GM18519 (cell line): ENCODE measurements around the gene PGBD5.
"Not testable (repeated sequence)": the region's sequence is repeated elsewhere in the genome, so short reads cannot be mapped to it uniquely, and the experiment has no call there.

ENCODE experiments used
- ATAC-seq: cut with Tn5 transposase; IDR thresholded peaks from one replicate; pipeline ENCODE4 v1.9.1; 2021; ENCODE audit warnings: mild to moderate bottlenecking, moderate library complexity; ENCODE audit not compliant: unreplicated experiment, low FRiP score

PGBD5 gene

GRCh38 chr1:230427094-230427876 is 1.2 kb upstream of the PGBD5 start:
- no peak for ATAC-seq

GRCh38 chr1:230425252-230426091 is 660 bp downstream of the PGBD5 start:
- ATAC-seq: no peak

- ATAC-seq: no peak
These were observed 1.5 kb downstream of the PGBD5 start for GRCh38 chr1:230424391-230425251.

GRCh38 chr1:230423951-230424350 is 2.2 kb downstream of the PGBD5 start:
- ATAC-seq: no peak

GRCh38 chr1:230423261-230423660 is 2.9 kb downstream of the PGBD5 start:
- no peak for ATAC-seq

- no peak for ATAC-seq
These were observed 3.7 kb downstream of the PGBD5 start for GRCh38 chr1:230422221-230422981.

GRCh38 chr1:230421481-230421880 is 4.7 kb downstream of the PGBD5 start:
- no peak for ATAC-seq

GRCh38 chr1:230420372-230420771 is 5.8 kb downstream of the PGBD5 start:
- not testable (repeated sequence) for ATAC-seq

- no peak for ATAC-seq
These were observed 9.7 kb downstream of the PGBD5 start for GRCh38 chr1:230416430-230416829.

GRCh38 chr1:230415405-230416132 is 10.6 kb downstream of the PGBD5 start:
- ATAC-seq: no peak

GRCh38 chr1:230414694-230415093 is 11.4 kb downstream of the PGBD5 start:
- ATAC-seq: no peak

GRCh38 chr1:230414102-230414501 is 12.0 kb downstream of the PGBD5 start:
- no peak for ATAC-seq

- ATAC-seq: no peak
These were observed 13.1 kb downstream of the PGBD5 start for GRCh38 chr1:230413061-230413460.

GRCh38 chr1:230408971-230409370 is 17.2 kb downstream of the PGBD5 start:
- no peak for ATAC-seq

- ATAC-seq: no peak
These were observed 18.8 kb downstream of the PGBD5 start for GRCh38 chr1:230407351-230407750.

GRCh38 chr1:230406727-230407126 is 19.4 kb downstream of the PGBD5 start:
- ATAC-seq: not testable (repeated sequence)

GRCh38 chr1:230403442-230403841 is 22.7 kb downstream of the PGBD5 start:
- ATAC-seq: no peak

GRCh38 chr1:230401763-230402294 is 24.3 kb downstream of the PGBD5 start:
- ATAC-seq: no peak

GRCh38 chr1:230401101-230401500 is 25.0 kb downstream of the PGBD5 start:
- no peak for ATAC-seq
